ENCODE results near the gene PRDM16. TPM values are rescaled to one million over a fixed set of nuclear protein-coding genes. Genes with fewer than 3 reads are reported as not detected.

PRDM16 gene
- total and polyA plus RNA-seq, 4 donors: 0.05 to 0.67 (median 0.19) TPM

- TF ChIP-seq FOXA1 (IDR thresholded peaks at IDR 0.05) (no peak), RXRA (IDR thresholded peaks at IDR 0.05) (no peak), JUND (IDR thresholded peaks at IDR 0.05) (no peak)
These were observed 241.9 kb downstream of the PRDM16 start (continued) for GRCh38 chr1:3310718-3311400.

- no peaks in the 10 kb centered on the region for H3K9me3 ChIP-seq (ENCODE audit: control insufficient read depth in 4 of 4, low read length in 3 of 4)
- no peak overlapping the region for H3K9ac ChIP-seq (ENCODE audit: low read depth in 1 of 2, low read length in 2 of 2)
- TF ChIP-seq YY1 (IDR thresholded peaks at IDR 0.05) (no peak), TAF1 (conservative IDR thresholded peaks at IDR 0.05) (no peak), RAD21 (IDR thresholded peaks at IDR 0.05) (no peak), JUND (IDR thresholded peaks at IDR 0.05) (no peak), GABPA (IDR thresholded peaks at IDR 0.05 in 1 of 2, conservative IDR thresholded peaks at IDR 0.05 in 1 of 2) (no peak), HNF4G (IDR thresholded peaks at IDR 0.05) (no peak), RXRA (IDR thresholded peaks at IDR 0.05) (no peak), CTCF (IDR thresholded peaks at IDR 0.05; ENCODE audit: low read depth, low read length, missing input control) (no peak), FOXA2 (IDR thresholded peaks at IDR 0.05) (no peak), REST (IDR thresholded peaks at IDR 0.05) (no peak), HNF4A (conservative IDR thresholded peaks at IDR 0.05) (no peak), FOXA1 (IDR thresholded peaks at IDR 0.05) (no peak), ATF3 (IDR thresholded peaks at IDR 0.05) (no peak), NR2F2 (IDR thresholded peaks at IDR 0.05) (no peak), MAX (IDR thresholded peaks at IDR 0.05) (no peak)
- TF ChIP-seq, protein P1, sequence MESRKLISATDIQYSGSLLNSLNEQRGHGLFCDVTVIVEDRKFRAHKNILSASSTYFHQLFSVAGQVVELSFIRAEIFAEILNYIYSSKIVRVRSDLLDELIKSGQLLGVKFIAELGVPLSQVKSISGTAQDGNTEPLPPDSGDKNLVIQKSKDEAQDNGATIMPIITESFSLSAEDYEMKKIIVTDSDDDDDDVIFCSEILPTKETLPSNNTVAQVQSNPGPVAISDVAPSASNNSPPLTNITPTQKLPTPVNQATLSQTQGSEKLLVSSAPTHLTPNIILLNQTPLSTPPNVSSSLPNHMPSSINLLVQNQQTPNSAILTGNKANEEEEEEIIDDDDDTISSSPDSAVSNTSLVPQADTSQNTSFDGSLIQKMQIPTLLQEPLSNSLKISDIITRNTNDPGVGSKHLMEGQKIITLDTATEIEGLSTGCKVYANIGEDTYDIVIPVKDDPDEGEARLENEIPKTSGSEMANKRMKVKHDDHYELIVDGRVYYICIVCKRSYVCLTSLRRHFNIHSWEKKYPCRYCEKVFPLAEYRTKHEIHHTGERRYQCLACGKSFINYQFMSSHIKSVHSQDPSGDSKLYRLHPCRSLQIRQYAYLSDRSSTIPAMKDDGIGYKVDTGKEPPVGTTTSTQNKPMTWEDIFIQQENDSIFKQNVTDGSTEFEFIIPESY (IDR thresholded peaks at IDR 0.05): no peak
- H3K27ac ChIP-seq (ENCODE audit: low read depth in 1 of 2, low read length in 2 of 2): no peak overlapping the region
- 93% methylated on average over 8 of the region's 8 CpGs for WGBS
- peaks cover 0 to 8% (median 0%) of the 10 kb centered on the region in 4 donors for H3K27me3 ChIP-seq (ENCODE audit: control insufficient read depth in 4 of 4, insufficient read depth in 4 of 4, low read length in 3 of 4)
- DNase-seq (ENCODE audit: low spot score): no peak
- H3K36me3 ChIP-seq (ENCODE audit: control insufficient read depth in 4 of 4, insufficient read depth in 3 of 4, low read depth in 1 of 4, low read length in 3 of 4): no peaks in the 10 kb centered on the region
- H3K4me3 ChIP-seq (ENCODE audit: low read depth in 1 of 3, low read length in 3 of 3): no peak overlapping the region
- H3K4me1 ChIP-seq (ENCODE audit: control insufficient read depth in 4 of 4, insufficient read depth in 4 of 4, low read length in 3 of 4): no peaks in the 10 kb centered on the region
These were observed 242.7 kb downstream of the PRDM16 start for GRCh38 chr1:3311711-3312110.
